ENCODE data around the gene TMEM51. TPM values are rescaled to one million over a fixed set of nuclear protein-coding genes. Genes with fewer than 3 reads are reported as not detected.

The TMEM51 gene
- total and polyA plus RNA-seq, 10 of the 15 experiments (the other 5 are each of a cell fraction or from before 2014, with no cell fraction given): 0.55 to 4.8 (median 3.1) TPM

- SMC1A ChIA-PET (ENCODE audit: uncharacterized antibody, unreplicated experiment): interaction anchor here (1.0 to 1.9 kb wide), 3 partner anchors 12 to 59 kb away, joined by 3 to 4 read pairs (median 4); no protein-coding TSS in a partner anchor
- Histone ChIP-seq H3K79me2 (ENCODE audit: control insufficient read depth, insufficient read depth, low read length) (no peaks in the 10 kb centered on the region), H3K4me2 (ENCODE audit: control insufficient read depth, insufficient read depth) (no peak overlapping the region), H3K9ac (ENCODE audit: control insufficient read depth, insufficient read depth, low read length) (no peak overlapping the region), H3K9me3 (replicated peaks; ENCODE audit: control insufficient read depth, insufficient read depth, low read length) (no peaks in the 10 kb centered on the region; the same call in 2 of the 3 replicates), H2AFZ (ENCODE audit: control insufficient read depth, low read depth, low read length) (no peak overlapping the region), H3K36me3 (ENCODE audit: control insufficient read depth in 2 of 2, insufficient read depth in 2 of 2, low read length in 1 of 2) (peaks cover 0 to 2% of the 10 kb centered on the region in 2 experiments; a peak in 2 of 4 replicates), H3K27me3 (replicated peaks in 1 of 2; ENCODE audit: control insufficient read depth in 2 of 2, insufficient read depth in 2 of 2, low read length in 1 of 2) (no peaks in the 10 kb centered on the region), H4K20me1 (ENCODE audit: control insufficient read depth, insufficient read depth) (no peaks in the 10 kb centered on the region), H3K4me3 (no peak overlapping the region), H3K27ac (ENCODE audit: control insufficient read depth, insufficient read depth) (no peak overlapping the region), H3K4me1 (ENCODE audit: control insufficient read depth, insufficient read depth, low read length) (no peaks in the 10 kb centered on the region)
- FAIRE-seq: no peak
- in situ Hi-C loops (cut with MboI): no loop called here
- CTCF ChIA-PET: interaction anchor here (0.6 to 2.3 kb wide), 3 partner anchors 12 to 548 kb away, joined by 3 to 6 read pairs (median 6); no protein-coding TSS in a partner anchor
- RAD21 ChIA-PET (ENCODE audit: unreplicated experiment): interaction anchor here (0.8 to 1.9 kb wide), 3 partner anchors 12 to 53 kb away, joined by 3 to 5 read pairs (median 3); no protein-coding TSS in a partner anchor
- POLR2A ChIA-PET: interaction anchor here (0.6 to 1.5 kb wide), 3 partner anchors 13 to 39 kb away, joined by 3 to 7 read pairs (median 3); no protein-coding TSS in a partner anchor
- WGBS (ENCODE audit: insufficient coverage, insufficient replicate concordance, low lambda C conversion rate, missing lambda C conversion rate): 21% methylated on average over 21 of the region's 22 CpGs
- intact Hi-C loops (cut with micrococcal nuclease; ENCODE audit: unreplicated experiment): no loop called here
- no peak for ATAC-seq
- DNase-seq (ENCODE audit: low read depth, low spot score): no peak
- BruUV-seq (replicated peaks): no TSS peak
- TF ChIP-seq ZBTB4 (CRISPR knock-in tag; IDR thresholded peaks at IDR 0.05) (no peak), BCL11A (IDR thresholded peaks at IDR 0.05; ENCODE audit: low read depth, low read length) (no peak), RBBP5 (conservative IDR thresholded peaks at IDR 0.05) (no peak), POU2F2 (IDR thresholded peaks at IDR 0.05; ENCODE audit: borderline replicate concordance, low read depth, low read length) (no peak), BHLHE40 (IDR thresholded peaks at IDR 0.05; ENCODE audit: borderline replicate concordance in 1 of 2, low read depth in 2 of 2, low read length in 1 of 2) (no peak), ZNF274 (IDR thresholded peaks at IDR 0.05; ENCODE audit: insufficient read depth, insufficient read length) (no peak), KDM1A (IDR thresholded peaks at IDR 0.05; ENCODE audit: borderline replicate concordance) (no peak), ZNF622 (IDR thresholded peaks at IDR 0.05) (no peak), E4F1 (IDR thresholded peaks at IDR 0.05; ENCODE audit: borderline replicate concordance, partially characterized antibody) (no peak), PBX3 (IDR thresholded peaks at IDR 0.05; ENCODE audit: insufficient replicate concordance, low read depth, low read length) (no peak), PKNOX1 (IDR thresholded peaks at IDR 0.05) (no peak), MYC (IDR thresholded peaks at IDR 0.05; ENCODE audit: insufficient read depth, insufficient read length, insufficient replicate concordance, low read length, severe bottlenecking) (no peak), SIN3A (IDR thresholded peaks at IDR 0.05; ENCODE audit: low read depth, low read length) (no peak), MYB (IDR thresholded peaks at IDR 0.05; ENCODE audit: borderline replicate concordance, low read depth, low read length) (no peak), SMAD1 (IDR thresholded peaks at IDR 0.05; ENCODE audit: low read depth, partially characterized antibody) (no peak)
These were observed 65.9 kb downstream of the TMEM51 start for GRCh38 chr1:15219280-15220023.

Measured in GM12878 (cell line).